GM12872 (cell line): ENCODE data around the gene LCE3D.
A peak's percentile ranks its signal among the peaks of the same experiment; 100 is the strongest.

ENCODE experiments used
- CTCF ChIP-seq: IDR thresholded peaks from 3 replicates; pipeline ENCODE4 v1.5.1; 2011; ENCODE audit warnings: low read depth, mild to moderate bottlenecking, low read length, moderate library complexity; ENCODE audit not compliant: insufficient read depth

Gene LCE3D

GRCh38 chr1:152546704-152547103 is 33.6 kb downstream of the LCE3D start:
- no peak for TF ChIP-seq CTCF

GRCh38 chr1:152543820-152544219 is 36.5 kb downstream of the LCE3D start:
- peak; percentile 66 for TF ChIP-seq CTCF

GRCh38 chr1:152539901-152540300 is 40.4 kb downstream of the LCE3D start:
- TF ChIP-seq CTCF = no peak

GRCh38 chr1:152537496-152537895 is 42.8 kb downstream of the LCE3D start:
- no peak for TF ChIP-seq CTCF

GRCh38 chr1:152535774-152536173 is 44.5 kb downstream of the LCE3D start:
- TF ChIP-seq CTCF = no peak

- TF ChIP-seq CTCF = peak; percentile 80
Measured at GRCh38 chr1:152533327-152533938, 46.9 kb downstream of the LCE3D start.
